Vagina (tissue), 2 donors: ENCODE measurements around the gene RBM18. TPM values are rescaled to one million over a fixed set of nuclear protein-coding genes. Genes with fewer than 3 reads are reported as not detected.

Experiments
- DNase-seq, 2 donors: peaks; one replicate each; pipeline ENCODE4 v3.0.0-alpha.2; 2017; ENCODE audit errors: extremely low spot score in 2 of 2
- H3K27ac ChIP-seq: fragments of 200-600 bp; sonication (generic); one replicate; pipeline ENCODE4 v1.5.1; 2019
- H3K27me3 ChIP-seq: fragments of 200-600 bp; sonication (generic); one replicate; pipeline ENCODE4 v1.5.1; 2019
- H3K36me3 ChIP-seq, 2 donors: fragments of 200-600 bp; sonication (generic); one replicate each; pipeline ENCODE4 v1.5.1; 2017 to 2019
- H3K4me1 ChIP-seq: fragments of 200-600 bp; sonication (generic); one replicate; pipeline ENCODE4 v1.5.1; 2019
- H3K4me3 ChIP-seq, 2 donors: fragments of 200-600 bp; sonication (generic); 1 replicate in 1 of 2; 2 replicates in 1 of 2; pipeline ENCODE4 v1.5.1; 2016 to 2019
- H3K9me3 ChIP-seq: fragments of 200-600 bp; sonication (generic); one replicate; pipeline ENCODE4 v1.5.1; 2019
- CTCF ChIP-seq, 3 experiments: fragments of 450-650 bp in 2 of 3; fragments of 200-600 bp in 1 of 3; sonication (generic) in 1 of 3; IDR thresholded peaks; one replicate each; pipeline ENCODE4 v1.5.1; 2017 to 2019; ENCODE audit warnings: antibody characterized with exemption in 3 of 3, mild to moderate bottlenecking in 2 of 3, moderate library complexity in 2 of 3
- POLR2A ChIP-seq, 2 donors: fragments of 450-650 bp; IDR thresholded peaks; one replicate each; pipeline ENCODE4 v1.6.1; 2017; ENCODE audit warnings: antibody characterized with exemption in 2 of 2, mild to moderate bottlenecking in 2 of 2, moderate library complexity in 2 of 2
- POLR2AphosphoS5 ChIP-seq, 2 donors: sonication (generic); formaldehyde crosslinking; IDR thresholded peaks; one replicate each; pipeline ENCODE4 v1.9.0; 2017; ENCODE audit warnings: antibody characterized with exemption in 2 of 2, mild to moderate bottlenecking in 2 of 2, low read depth in 1 of 2; ENCODE audit not compliant: insufficient read depth in 1 of 2
- intact Hi-C: fragments of 100-400 bp; cut with DNase I; formaldehyde crosslinking; loops from one replicate; pipeline ENCODE4 v1.15.1; 2023
- total RNA-seq: library from RNA; depleted of rRNA; stranded (reverse); fragments of >200 nt; gene quantifications from one replicate; pipeline ENCODE4 v1.2.3, GENCODE V29; 2016

Gene RBM18
- total RNA-seq, 1 donor from 2014 or later = 11.3 TPM

- Histone ChIP-seq H3K4me1 (no peaks in the 10 kb centered on the region), H3K36me3 (peaks cover 3 to 14% of the 10 kb centered on the region in 2 donors), H3K4me3 (no peak overlapping the region), H3K9me3 (no peaks in the 10 kb centered on the region), H3K27ac (no peak overlapping the region), H3K27me3 (no peaks in the 10 kb centered on the region)
- DNase-seq = no peak
- TF ChIP-seq POLR2AphosphoS5 (IDR thresholded peaks at IDR 0.05; ENCODE audit: insufficient read depth in 1 of 2, low read depth in 1 of 2) (no peak), CTCF (IDR thresholded peaks at IDR 0.05) (no peak)
- intact Hi-C loops = no loop called here
Measured at GRCh38 chr9:122302237-122303093, 37.8 kb upstream of the RBM18 start.

- no peaks in the 10 kb centered on the region for H3K27me3 ChIP-seq
- H3K36me3 ChIP-seq = peaks cover 0 to 13% of the 10 kb centered on the region in 2 donors
- no peak overlapping the region for H3K27ac ChIP-seq
- no peak for DNase-seq
- TF ChIP-seq POLR2AphosphoS5 (IDR thresholded peaks at IDR 0.05; ENCODE audit: insufficient read depth in 1 of 2, low read depth in 1 of 2) = no peak
- no peak for TF ChIP-seq POLR2A (IDR thresholded peaks at IDR 0.05)
- TF ChIP-seq CTCF (IDR thresholded peaks at IDR 0.05) = no peak
- H3K4me1 ChIP-seq = no peaks in the 10 kb centered on the region
- H3K4me3 ChIP-seq = no peak overlapping the region
- intact Hi-C loops = no loop called here
- no peaks in the 10 kb centered on the region for H3K9me3 ChIP-seq
Measured at GRCh38 chr9:122297512-122297911, 32.9 kb upstream of the RBM18 start.

- Histone ChIP-seq H3K27me3 (no peaks in the 10 kb centered on the region), H3K36me3 (peaks cover 0 to 21% of the 10 kb centered on the region in 2 donors), H3K4me1 (no peaks in the 10 kb centered on the region), H3K9me3 (no peaks in the 10 kb centered on the region), H3K27ac (no peak overlapping the region), H3K4me3 (no peak overlapping the region)
- DNase-seq = no peak
- TF ChIP-seq CTCF (IDR thresholded peaks at IDR 0.05) = no peak
- no peak for TF ChIP-seq POLR2A (IDR thresholded peaks at IDR 0.05)
- TF ChIP-seq POLR2AphosphoS5 (IDR thresholded peaks at IDR 0.05; ENCODE audit: insufficient read depth in 1 of 2, low read depth in 1 of 2) = no peak
- intact Hi-C loops = no loop called here
Measured at GRCh38 chr9:122294531-122294930, 29.9 kb upstream of the RBM18 start.

- no peaks in the 10 kb centered on the region for H3K27me3 ChIP-seq
- peaks cover 0 to 44% of the 10 kb centered on the region in 2 donors for H3K36me3 ChIP-seq
- DNase-seq = no peak
- no peaks in the 10 kb centered on the region for H3K9me3 ChIP-seq
- H3K4me3 ChIP-seq = no peak overlapping the region
- TF ChIP-seq POLR2AphosphoS5 (IDR thresholded peaks at IDR 0.05; ENCODE audit: insufficient read depth in 1 of 2, low read depth in 1 of 2) (no peak), CTCF (IDR thresholded peaks at IDR 0.05) (no peak), POLR2A (IDR thresholded peaks at IDR 0.05) (no peak)
- H3K27ac ChIP-seq = no peak overlapping the region
- no peaks in the 10 kb centered on the region for H3K4me1 ChIP-seq
- intact Hi-C loops = no loop called here
Measured at GRCh38 chr9:122291458-122291857, 26.8 kb upstream of the RBM18 start.

- no peak overlapping the region for H3K27ac ChIP-seq
- no peak for DNase-seq
- TF ChIP-seq POLR2AphosphoS5 (IDR thresholded peaks at IDR 0.05; ENCODE audit: insufficient read depth in 1 of 2, low read depth in 1 of 2) (no peak), CTCF (IDR thresholded peaks at IDR 0.05) (no peak), POLR2A (IDR thresholded peaks at IDR 0.05) (no peak)
- H3K4me1 ChIP-seq = no peaks in the 10 kb centered on the region
- H3K27me3 ChIP-seq = no peaks in the 10 kb centered on the region
- H3K4me3 ChIP-seq = no peak overlapping the region
- H3K9me3 ChIP-seq = no peaks in the 10 kb centered on the region
- intact Hi-C loops = no loop called here
- H3K36me3 ChIP-seq = peaks cover 0 to 56% of the 10 kb centered on the region in 2 donors
Measured at GRCh38 chr9:122287214-122287720, 22.6 kb upstream of the RBM18 start.
